Right lobe of liver (tissue), 4 donors: ENCODE data around the gene ICA1.

Experiments used
- CTCF ChIP-seq, 4 donors: fragments of 200-600 bp in 3 of 4; fragments of 450-650 bp in 1 of 4; IDR thresholded peaks; one replicate each; pipeline versions ENCODE4 v1.5.1 to v1.8.0; 2016 to 2022; ENCODE audit warnings: antibody characterized with exemption in 4 of 4, mild to moderate bottlenecking in 2 of 4
- POLR2A ChIP-seq: fragments of 450-650 bp; IDR thresholded peaks from one replicate; pipeline ENCODE4 v1.6.1; 2017; ENCODE audit warnings: antibody characterized with exemption, mild to moderate bottlenecking
- donor health status: DM: no; HTN: no; CAD: no.
- donor health status: DM: no; HTN: no; CAD: no.
- donor health status: DM: no; HTN: yes; CAD: no.

GRCh38 chr7:8209353-8209752 is 52.6 kb downstream of the ICA1 start:
- TF ChIP-seq POLR2A, result no peak
- no peak for TF ChIP-seq CTCF (IDR thresholded peaks at IDR 0.05)
